Caco-2 (cell line): ENCODE measurements around the gene CCNJ. TPM values are rescaled to one million over a fixed set of nuclear protein-coding genes. Genes with fewer than 3 reads are reported as not detected.
"Not testable (repeated sequence)": the region's sequence is repeated elsewhere in the genome, so short reads cannot be mapped to it uniquely, and the experiment has no call there.

ENCODE experiments used
- Bru-seq: library from RNA; stranded (reverse); fragments of 400-500 nt; gene quantifications from one replicate; lab custom pipeline; 2021; lab: Mats Ljungman, UMichigan
- BruChase-seq, 2 experiments: library from RNA; stranded (reverse); fragments of 400-500 nt; gene quantifications; one replicate each; lab custom pipeline; 2021; lab: Mats Ljungman, UMichigan
- BruUV-seq: library from RNA; stranded (reverse); fragments of 400-500 nt; replicated peaks from 2 replicates; lab custom pipeline; 2021; lab: Mats Ljungman, UMichigan
- CTCF ChIA-PET: fragments of 300-600 bp; sonication (Branson Sonifier 250); formaldehyde crosslinking; loops from one replicate; lab custom pipeline; 2022; ENCODE audit warnings: antibody characterized with exemption; lab: Charles Lee
- POLR2A ChIA-PET: fragments of 300-600 bp; sonication (Branson Sonifier 250); formaldehyde crosslinking; loops from one replicate; lab custom pipeline; 2022; ENCODE audit warnings: antibody characterized with exemption; lab: Charles Lee
- DNase-seq, 2 experiments: peaks; one replicate each; pipeline versions ENCODE4 v3.0.0 to v3.0.0-alpha.2; 2020 to 2022
- H3K27me3 ChIP-seq: replicated peaks from 2 replicates; pipeline ENCODE4 v1.6.0; 2011; ENCODE audit warnings: low read length; ENCODE audit not compliant: control insufficient read depth, insufficient read depth
- H3K36me3 ChIP-seq: 2 replicates; pipeline ENCODE4 v1.5.1; 2011; ENCODE audit warnings: low read length; ENCODE audit not compliant: control insufficient read depth, insufficient read depth
- H3K4me1 ChIP-seq: fragments of 250-450 bp; sonication (Bioruptor Pico); 2 replicates; pipeline ENCODE4 v1.5.1; 2020; ENCODE audit warnings: mild to moderate bottlenecking
- H3K4me3 ChIP-seq: 2 replicates; pipeline ENCODE4 v1.5.1; 2011; ENCODE audit warnings: low read depth, mild to moderate bottlenecking, control low read depth, low read length
- H3K9me3 ChIP-seq: fragments of 250-450 bp; sonication (Bioruptor Pico); 2 replicates; pipeline ENCODE4 v1.5.1; 2020; ENCODE audit warnings: mild to moderate bottlenecking, moderate library complexity
- H3K27ac Mint-ChIP-seq: one replicate; pipeline ENCODE4 v1.8.0; 2022; ENCODE audit warnings: mixed read lengths; ENCODE audit not compliant: unreplicated experiment
- H3K27me3 Mint-ChIP-seq: one replicate; pipeline ENCODE4 v1.8.0; 2022; ENCODE audit warnings: mixed read lengths; ENCODE audit not compliant: insufficient read depth, unreplicated experiment
- H3K36me3 Mint-ChIP-seq: one replicate; pipeline ENCODE4 v1.8.0; 2022; ENCODE audit warnings: mild to moderate bottlenecking, mixed read lengths; ENCODE audit not compliant: insufficient read depth, unreplicated experiment
- H3K4me1 Mint-ChIP-seq: one replicate; pipeline ENCODE4 v1.8.0; 2022; ENCODE audit warnings: low read depth, mixed read lengths; ENCODE audit not compliant: unreplicated experiment
- H3K4me3 Mint-ChIP-seq: one replicate; pipeline ENCODE4 v1.8.0; 2022; ENCODE audit warnings: mild to moderate bottlenecking, moderate library complexity, mixed read lengths; ENCODE audit not compliant: unreplicated experiment
- H3K9me3 Mint-ChIP-seq: one replicate; pipeline ENCODE4 v1.8.0; 2022; ENCODE audit warnings: mixed read lengths; ENCODE audit not compliant: unreplicated experiment
- CTCF ChIP-seq, 2 experiments: fragments of 200-600 bp in 1 of 2; IDR thresholded peaks; 1 replicate in 1 of 2; 2 replicates in 1 of 2; pipeline versions ENCODE4 v1.5.1 to v1.8.0; 2011 to 2022; ENCODE audit warnings: antibody characterized with exemption in 1 of 2, control low read depth in 1 of 2, inconsistent platforms in 1 of 2, low read depth in 1 of 2, low read length in 1 of 2, mild to moderate bottlenecking in 1 of 2, moderate library complexity in 1 of 2; ENCODE audit not compliant: insufficient read depth in 1 of 2, severe bottlenecking in 1 of 2, unreplicated experiment in 1 of 2
- intact Hi-C: fragments of 100-400 bp; cut with micrococcal nuclease; formaldehyde crosslinking; loops from one replicate; pipeline ENCODE4 v1.10.0; 2022; ENCODE audit not compliant: unreplicated experiment
- long read RNA-seq: library from polyadenylated mRNA; stranded (forward); transcript quantifications from one replicate; pipeline ENCODE4 v2.0.0, GENCODE V29; 2022
- total RNA-seq: library from RNA; stranded (reverse); gene quantifications from 2 replicates; pipeline ENCODE4 v1.2.3, GENCODE V29; 2022

The CCNJ gene, protein sequence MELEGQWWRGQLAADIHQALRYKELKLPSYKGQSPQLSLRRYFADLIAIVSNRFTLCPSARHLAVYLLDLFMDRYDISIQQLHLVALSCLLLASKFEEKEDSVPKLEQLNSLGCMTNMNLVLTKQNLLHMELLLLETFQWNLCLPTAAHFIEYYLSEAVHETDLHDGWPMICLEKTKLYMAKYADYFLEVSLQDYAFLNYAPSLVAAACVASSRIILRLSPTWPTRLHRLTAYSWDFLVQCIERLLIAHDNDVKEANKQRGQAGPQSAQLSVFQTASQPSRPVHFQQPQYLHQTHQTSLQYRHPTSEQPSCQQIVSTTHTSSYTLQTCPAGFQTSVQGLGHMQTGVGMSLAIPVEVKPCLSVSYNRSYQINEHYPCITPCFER
- total RNA-seq (22.2 and 23.5 TPM in 2 replicates), Bru-seq, nascent RNA (percentile 95 among the genes with signal in this experiment), BruChase-seq, experiment 1, labeled RNA remaining after a 2-hour chase (percentile 97 among the genes with signal in this experiment), BruChase-seq, experiment 2, labeled RNA remaining after a 6-hour chase (percentile 87 among the genes with signal in this experiment)
- long read RNA-seq, full-length matches to known transcripts: 27 of 38 reads
- long read RNA-seq, partial matches to known transcripts: 1 of 38 reads
- long read RNA-seq, other reads (novel, unspliced or antisense): 10 of 38 reads

GRCh38 chr10:96043033-96043892, at the start of gene CCNJ:
Gene CCNJ, plus strand, starts transcription at chr10:96043583. Its CDS starts 811 bp downstream, at chr10:96044394.
- POLR2A ChIA-PET: interaction anchor here (0.6 to 1.8 kb wide), 4 partner anchors 47 to 97 kb away, joined by 3 to 22 read pairs (median 8); partner anchors contain the start of gene ZNF518A
- CTCF ChIA-PET: interaction anchor here (0.6 to 1.6 kb wide), 2 partner anchors 26 to 107 kb away, joined by 3 to 8 read pairs; no protein-coding TSS in a partner anchor
- H3K4me3 Mint-ChIP-seq: peak within 1 kb of the TSS; percentile 84
- Histone ChIP-seq H3K36me3 (no peaks in the 10 kb centered on the region; the same call in 1 of the 2 replicates), H3K4me3 (peak within 1 kb of the TSS; percentile 97), H3K27me3 (no peaks in the 10 kb centered on the region), H3K9me3 (no peaks in the 10 kb centered on the region), H3K4me1 (peaks cover 47% of the 10 kb centered on the region)
- peak within 1 kb of the TSS; percentile 93 for H3K27ac Mint-ChIP-seq
- peak; percentile 18 to 19 for TF ChIP-seq CTCF (IDR thresholded peaks at IDR 0.05; ENCODE audit: insufficient read depth in 1 of 2, low read depth in 1 of 2, low read length in 1 of 2, severe bottlenecking in 1 of 2, unreplicated experiment in 1 of 2)
- H3K4me1 Mint-ChIP-seq: peaks cover 33% of the 10 kb centered on the region
- H3K27me3 Mint-ChIP-seq: no peaks in the 10 kb centered on the region
- peak; percentile 91 to 95 for DNase-seq
- H3K36me3 Mint-ChIP-seq: peaks cover 22% of the 10 kb centered on the region
- BruUV-seq: no TSS peak
- intact Hi-C loops: loop anchor here (1.0 kb wide), 3 partner anchors 26 to 87 kb away; partner anchors contain the start of gene ZNF518A
- no peaks in the 10 kb centered on the region for H3K9me3 Mint-ChIP-seq

DNA sequence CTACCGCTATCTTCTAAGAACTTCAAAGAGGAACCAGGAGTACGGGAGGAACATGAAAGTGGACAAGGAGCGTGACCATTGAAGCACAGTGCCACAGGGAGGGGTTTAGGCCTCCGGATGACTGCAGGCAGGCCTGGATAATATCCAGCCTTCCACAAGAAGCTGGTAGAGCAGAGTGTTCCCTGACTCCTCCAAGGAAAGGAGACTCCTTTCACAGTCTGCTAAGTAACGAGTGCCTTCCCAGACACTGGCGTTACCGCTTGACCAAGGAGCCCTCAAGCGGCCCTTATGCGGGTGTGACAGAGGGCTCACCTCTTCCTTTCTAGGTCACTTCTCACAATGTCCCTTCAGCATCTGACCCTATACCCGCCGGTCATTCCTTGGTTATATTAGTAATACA, 49.0 kb upstream of the CCNJ start:
- H3K36me3 Mint-ChIP-seq, H3K36me3 ChIP-seq, POLR2A ChIA-PET, H3K27me3 ChIP-seq, H3K27ac Mint-ChIP-seq, intact Hi-C loops, DNase-seq, H3K4me1 ChIP-seq, H3K4me3 ChIP-seq, H3K4me3 Mint-ChIP-seq, CTCF ChIA-PET, H3K4me1 Mint-ChIP-seq, H3K9me3 Mint-ChIP-seq, BruUV-seq, H3K9me3 ChIP-seq: not testable (repeated sequence)
- H3K27me3 Mint-ChIP-seq: peaks cover 11% of the 10 kb centered on the region

DNA sequence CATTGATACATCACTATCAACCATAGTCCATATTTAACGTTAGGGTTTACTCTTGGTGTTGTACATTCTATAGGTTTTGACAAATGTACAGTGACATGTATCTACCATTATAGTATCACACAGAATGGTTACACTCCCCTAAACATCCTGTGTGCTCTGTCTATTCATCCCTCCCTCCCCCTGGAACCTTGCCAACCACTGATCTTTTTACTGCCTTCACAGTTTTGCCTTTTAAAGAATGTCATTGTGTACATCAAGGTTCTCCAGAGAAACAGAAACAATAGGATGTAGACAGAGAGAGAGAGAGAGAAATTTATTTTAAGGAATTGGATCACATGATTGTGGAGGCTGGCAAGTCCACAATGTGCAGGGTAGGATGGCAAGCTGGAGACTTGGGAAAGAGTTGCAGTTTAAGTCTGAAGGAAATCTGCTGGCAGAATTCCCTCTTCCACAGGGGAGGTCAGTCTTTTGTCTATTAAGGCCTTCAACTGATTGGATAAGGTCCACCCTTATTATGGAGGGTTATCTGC, 45.1 kb upstream of the CCNJ start:
- ChIA-PET POLR2A (no interaction called here), CTCF (no interaction called here)
- no peaks in the 10 kb centered on the region for H3K36me3 ChIP-seq
- intact Hi-C loops: no loop called here
- no peak overlapping the region for H3K4me3 ChIP-seq
- Mint-ChIP-seq H3K4me3 (no peak overlapping the region), H3K9me3 (no peaks in the 10 kb centered on the region), H3K36me3 (no peaks in the 10 kb centered on the region), H3K27me3 (no peaks in the 10 kb centered on the region), H3K4me1 (no peaks in the 10 kb centered on the region), H3K27ac (no peak overlapping the region)
- TF ChIP-seq CTCF (IDR thresholded peaks at IDR 0.05; ENCODE audit: insufficient read depth in 1 of 2, low read depth in 1 of 2, low read length in 1 of 2, severe bottlenecking in 1 of 2, unreplicated experiment in 1 of 2): no peak
- no peaks in the 10 kb centered on the region for H3K27me3 ChIP-seq
- BruUV-seq: no TSS peak
- H3K9me3 ChIP-seq: no peaks in the 10 kb centered on the region
- no peak for DNase-seq
- H3K4me1 ChIP-seq: no peaks in the 10 kb centered on the region
